Fibroblast of skin of scalp (primary cell): ENCODE data around the gene GPR148.

ENCODE experiments used
- DNase-seq: peaks from one replicate; pipeline ENCODE4 v3.0.0-alpha.2; 2013

Gene GPR148

DNA sequence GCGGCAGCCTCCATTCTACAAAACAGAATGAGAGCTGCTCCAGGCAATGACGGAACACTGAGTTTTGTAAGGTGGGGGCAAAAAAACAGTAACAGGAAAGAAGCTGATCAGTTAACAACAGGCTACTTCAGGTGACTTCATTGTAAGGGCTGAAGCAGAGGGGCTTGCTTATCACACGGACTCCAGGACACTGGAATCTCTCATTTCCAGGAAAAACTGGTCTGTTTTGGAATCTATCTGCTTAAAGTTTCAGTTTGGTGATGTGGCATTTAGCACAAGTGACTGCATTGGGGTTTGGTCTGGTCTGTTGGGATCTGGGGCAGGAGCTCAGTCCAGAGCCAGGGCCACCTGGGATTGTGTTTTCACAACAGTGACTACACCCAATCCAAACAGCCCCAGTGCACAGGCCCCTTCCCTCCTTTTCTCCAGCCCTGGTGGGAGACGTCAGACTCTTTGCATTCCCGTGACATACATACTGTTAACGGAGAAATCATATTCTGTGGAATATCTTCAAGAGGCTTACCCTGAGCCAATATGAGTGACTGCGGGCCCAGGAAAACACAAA is 40.6 kb downstream of the GPR148 start:
- no peak for DNase-seq

DNA sequence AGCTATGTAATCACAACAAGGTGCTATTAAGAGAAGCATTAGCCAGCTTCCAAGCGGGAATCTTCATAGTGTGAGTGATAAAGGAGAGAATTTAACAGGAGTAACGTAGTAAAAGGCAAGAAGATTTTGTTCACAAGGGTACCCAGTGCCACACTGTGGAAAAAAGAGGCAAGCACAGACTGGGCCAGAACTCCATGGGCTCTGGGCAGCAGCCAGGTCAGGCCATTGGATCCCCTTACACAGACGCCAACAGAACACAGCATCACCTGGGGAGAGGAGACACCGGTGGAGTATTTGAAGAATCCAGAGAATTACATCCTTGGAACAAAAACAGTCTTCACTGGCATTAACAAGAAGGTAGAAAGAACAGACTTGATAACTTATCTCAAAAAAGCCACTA is 47.7 kb downstream of the GPR148 start:
- no peak for DNase-seq

DNA sequence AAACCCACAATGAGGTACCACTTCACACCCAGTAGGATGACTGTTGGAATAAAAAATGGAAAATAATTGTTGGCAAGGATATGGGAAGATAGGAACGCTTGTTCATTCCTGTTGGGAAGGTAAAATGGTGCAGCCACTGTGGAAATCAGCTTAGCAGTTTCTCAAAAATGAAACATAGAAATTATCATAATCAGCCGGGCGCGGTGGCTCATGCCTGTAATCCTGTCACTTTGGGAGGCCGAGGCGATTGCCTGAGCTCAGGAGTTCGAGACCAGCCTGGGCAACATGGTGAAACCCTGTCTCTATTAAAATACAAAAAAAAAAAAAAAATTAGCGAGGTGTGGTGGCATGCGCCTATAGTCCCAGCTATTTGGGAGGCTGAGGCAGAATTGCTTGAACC is 49.9 kb downstream of the GPR148 start:
- no peak for DNase-seq
